ENCODE results near the gene TRIM67. TPM values are rescaled to one million over a fixed set of nuclear protein-coding genes. Genes with fewer than 3 reads are reported as not detected.

The TRIM67 gene
- total RNA-seq, 1 experiment from 2014 or later, result 0.08 TPM

GRCh38 chr1:231176421-231176820 is 14.6 kb downstream of the TRIM67 start:
- no peaks in the 10 kb centered on the region; the same call in 1 of the 2 replicates for H3K9me3 ChIP-seq (ENCODE audit: control insufficient read depth, insufficient read depth, low read depth, low read length)
- no TSS peak for BruUV-seq (replicated peaks)
- H3K4me1 ChIP-seq (ENCODE audit: control insufficient read depth, insufficient read depth, low read length), result no peaks in the 10 kb centered on the region
- in situ Hi-C loops (cut with HindIII; ENCODE audit: low pct_unique_long_range_greater_than_20kb, low sequenced_read_pairs) (no loop called here), intact Hi-C loops (cut with micrococcal nuclease; ENCODE audit: unreplicated experiment) (no loop called here)
- DNase-seq (ENCODE audit: low read depth, low spot score) (no peak), ATAC-seq (no peak)
- H3K27ac ChIP-seq (ENCODE audit: low read length), result no peak overlapping the region
- H3K27me3 ChIP-seq (ENCODE audit: control insufficient read depth, insufficient read depth, low read length), result peaks cover 19% of the 10 kb centered on the region
- ChIA-PET CTCF (no interaction called here), POLR2A (no interaction called here)
- TF ChIP-seq REST (IDR thresholded peaks at IDR 0.05; ENCODE audit: insufficient read depth in 1 of 2, low read depth in 2 of 2, low read length in 1 of 2) (no peak), SIN3A (IDR thresholded peaks at IDR 0.05; ENCODE audit: borderline replicate concordance, insufficient read depth, low read depth, low read length) (no peak), POLR2AphosphoS5 (IDR thresholded peaks at IDR 0.05; ENCODE audit: low read depth, low read length) (no peak), CTCF (IDR thresholded peaks at IDR 0.05) (no peak), TCF7L2 (IDR thresholded peaks at IDR 0.05; ENCODE audit: low read depth, low read length) (no peak)
- H3K36me3 ChIP-seq (ENCODE audit: control insufficient read depth, insufficient read depth, low read length), result no peaks in the 10 kb centered on the region
- H3K4me3 ChIP-seq (ENCODE audit: low read depth in 2 of 2, low read length in 2 of 2), result no peak overlapping the region

- CTCF ChIA-PET, result no interaction called here
Measured at GRCh38 chr1:231177226-231177625, 15.4 kb downstream of the TRIM67 start.

More at GRCh38 chr1:231177226-231177625, 15.4 kb downstream of the TRIM67 start:
- TF ChIP-seq TCF7L2 (IDR thresholded peaks at IDR 0.05; ENCODE audit: low read depth, low read length) (no peak), SIN3A (IDR thresholded peaks at IDR 0.05; ENCODE audit: borderline replicate concordance, insufficient read depth, low read depth, low read length) (no peak), CTCF (IDR thresholded peaks at IDR 0.05) (no peak), REST (IDR thresholded peaks at IDR 0.05; ENCODE audit: insufficient read depth in 1 of 2, low read depth in 2 of 2, low read length in 1 of 2) (no peak), POLR2AphosphoS5 (IDR thresholded peaks at IDR 0.05; ENCODE audit: low read depth, low read length) (no peak)
- no peaks in the 10 kb centered on the region; the same call in 1 of the 2 replicates for H3K9me3 ChIP-seq (ENCODE audit: control insufficient read depth, insufficient read depth, low read depth, low read length)
- POLR2A ChIA-PET, result no interaction called here
- intact Hi-C loops (cut with micrococcal nuclease; ENCODE audit: unreplicated experiment) (no loop called here), in situ Hi-C loops (cut with HindIII; ENCODE audit: low pct_unique_long_range_greater_than_20kb, low sequenced_read_pairs) (no loop called here)
- peaks cover 26% of the 10 kb centered on the region for H3K27me3 ChIP-seq (ENCODE audit: control insufficient read depth, insufficient read depth, low read length)
- H3K4me1 ChIP-seq (ENCODE audit: control insufficient read depth, insufficient read depth, low read length), result no peaks in the 10 kb centered on the region
- H3K36me3 ChIP-seq (ENCODE audit: control insufficient read depth, insufficient read depth, low read length), result no peaks in the 10 kb centered on the region
- DNase-seq (ENCODE audit: low read depth, low spot score), result no peak
- no peak for ATAC-seq
- no TSS peak for BruUV-seq (replicated peaks)
- no peak overlapping the region for H3K27ac ChIP-seq (ENCODE audit: low read length)
- no peak overlapping the region for H3K4me3 ChIP-seq (ENCODE audit: low read depth in 2 of 2, low read length in 2 of 2)

All from Panc1 (cell line).